GM12872 (cell line): ENCODE measurements around the gene PRRX1.

Source experiments
- CTCF ChIP-seq: IDR thresholded peaks from 3 replicates; pipeline ENCODE4 v1.5.1; 2011; ENCODE audit warnings: low read depth, mild to moderate bottlenecking, low read length, moderate library complexity; ENCODE audit not compliant: insufficient read depth

Gene PRRX1

GRCh38 chr1:170630977-170631376 lies 33.0 kb upstream of the PRRX1 start:
- no peak for TF ChIP-seq CTCF

GRCh38 chr1:170634293-170634692 lies 29.6 kb upstream of the PRRX1 start:
- TF ChIP-seq CTCF, result no peak

- no peak for TF ChIP-seq CTCF
These were observed 29.0 kb upstream of the PRRX1 start for GRCh38 chr1:170634824-170635410.

GRCh38 chr1:170640581-170640980 lies 23.4 kb upstream of the PRRX1 start:
- no peak for TF ChIP-seq CTCF

- TF ChIP-seq CTCF, result no peak
These were observed 6.6 kb upstream of the PRRX1 start for GRCh38 chr1:170657275-170657853.

GRCh38 chr1:170659399-170660035 lies 4.4 kb upstream of the PRRX1 start:
- no peak for TF ChIP-seq CTCF

- no peak for TF ChIP-seq CTCF
These were observed 3.6 kb upstream of the PRRX1 start for GRCh38 chr1:170660281-170660713.
